ENCODE results near the gene OR52K1.
"Not testable (repeated sequence)": the region's sequence is repeated elsewhere in the genome, so short reads cannot be mapped to it uniquely, and the experiment has no call there.

OR52K1 gene

DNA sequence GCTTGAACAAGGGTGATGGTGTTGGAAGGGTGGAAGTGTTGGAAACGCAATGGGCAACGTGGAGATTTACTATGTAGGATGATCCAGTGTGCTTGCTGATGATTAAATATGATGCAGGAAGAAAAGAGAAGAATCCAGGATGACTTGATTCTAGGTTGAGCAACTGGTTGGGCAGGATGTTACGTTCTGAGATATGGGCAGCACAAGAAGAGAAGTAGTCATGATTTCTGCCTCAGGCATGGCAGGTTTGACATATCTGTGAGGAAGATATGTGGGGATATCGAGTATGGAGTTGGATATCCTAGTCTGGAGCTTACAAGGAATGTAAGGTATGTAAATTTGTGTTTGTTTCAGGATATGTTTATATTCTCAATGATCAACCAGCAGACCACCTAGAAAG is 1.9 kb downstream of the OR52K1 start:
- DNase-seq (ENCODE audit: extremely low spot score): no peak
- POLR2A ChIA-PET: interaction anchor here (0.6 kb wide), 1 partner anchor 9 kb away, joined by 3 read pairs; no protein-coding TSS in a partner anchor
- CTCF ChIA-PET: interaction anchor here (0.8 kb wide), 1 partner anchor 50 kb away, joined by 4 read pairs; no protein-coding TSS in a partner anchor
- TF ChIP-seq ARNT (IDR thresholded peaks at IDR 0.05): no peak

- CTCF ChIA-PET: interaction anchor here (2.4 kb wide), 1 partner anchor 304 kb away, joined by 14 read pairs; no protein-coding TSS in a partner anchor
- DNase-seq (ENCODE audit: extremely low spot score); POLR2A ChIA-PET: not testable (repeated sequence)
Measured at GRCh38 chr11:4491405-4491804, 9.0 kb downstream of the OR52K1 start.

DNA sequence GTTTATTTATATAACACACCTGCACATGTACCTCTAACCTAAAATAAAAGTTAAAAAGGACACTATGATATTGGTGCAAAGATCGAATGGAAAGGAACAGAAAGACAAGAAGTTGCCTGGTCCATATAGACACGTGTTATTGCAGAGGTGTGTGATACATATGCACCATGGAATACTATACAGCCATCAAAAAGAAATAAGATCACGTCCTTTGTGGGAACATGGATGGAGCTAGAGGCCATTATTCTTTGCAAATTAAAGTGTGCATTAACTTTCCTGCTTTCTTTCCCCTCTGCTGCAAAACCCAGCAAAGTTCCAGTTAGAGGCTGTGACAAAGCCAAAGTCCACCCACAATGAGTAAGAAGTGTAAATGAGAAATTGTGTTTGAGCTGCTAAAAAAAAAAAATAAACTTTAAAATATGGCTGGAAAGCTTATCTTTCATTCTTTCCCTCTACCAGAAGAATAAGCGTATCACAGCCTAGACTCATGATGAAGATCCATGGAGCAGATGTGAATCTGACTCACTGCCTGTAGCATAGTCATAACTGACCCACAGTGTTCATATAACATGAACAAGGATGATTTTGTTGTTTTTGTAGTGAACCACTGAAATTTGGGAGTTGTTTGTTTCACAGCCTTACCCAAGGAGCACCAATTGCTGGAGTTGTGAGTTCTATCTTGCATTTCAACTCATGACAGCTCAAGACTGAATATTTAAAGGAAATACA is 9.6 kb downstream of the OR52K1 start:
- DNase-seq (ENCODE audit: extremely low spot score): no peak
- POLR2A ChIA-PET: no interaction called here
- TF ChIP-seq HDGF (IDR thresholded peaks at IDR 0.05; ENCODE audit: borderline replicate concordance) (no peak), SP1 (IDR thresholded peaks at IDR 0.05) (no peak), NFRKB (IDR thresholded peaks at IDR 0.05) (no peak), ELF4 (IDR thresholded peaks at IDR 0.05) (no peak), BHLHE40 (IDR thresholded peaks at IDR 0.05; ENCODE audit: borderline replicate concordance) (no peak), PKNOX1 (IDR thresholded peaks at IDR 0.05) (no peak), FOXM1 (IDR thresholded peaks at IDR 0.05; ENCODE audit: borderline replicate concordance) (no peak), FOXK2 (IDR thresholded peaks at IDR 0.05) (no peak), FOXA1 (IDR thresholded peaks at IDR 0.05) (no peak), SUZ12 (IDR thresholded peaks at IDR 0.05) (no peak), LEF1 (IDR thresholded peaks at IDR 0.05; ENCODE audit: borderline replicate concordance) (no peak), ZNF384 (IDR thresholded peaks at IDR 0.05) (no peak), CTBP1 (IDR thresholded peaks at IDR 0.05; ENCODE audit: borderline replicate concordance) (no peak), ARNT (IDR thresholded peaks at IDR 0.05) (no peak), TARDBP (IDR thresholded peaks at IDR 0.05) (no peak), L3MBTL2 (conservative IDR thresholded peaks at IDR 0.05) (no peak)
- CTCF ChIA-PET: interaction anchor here (2.4 kb wide), 1 partner anchor 305 kb away, joined by 14 read pairs; no protein-coding TSS in a partner anchor

DNA sequence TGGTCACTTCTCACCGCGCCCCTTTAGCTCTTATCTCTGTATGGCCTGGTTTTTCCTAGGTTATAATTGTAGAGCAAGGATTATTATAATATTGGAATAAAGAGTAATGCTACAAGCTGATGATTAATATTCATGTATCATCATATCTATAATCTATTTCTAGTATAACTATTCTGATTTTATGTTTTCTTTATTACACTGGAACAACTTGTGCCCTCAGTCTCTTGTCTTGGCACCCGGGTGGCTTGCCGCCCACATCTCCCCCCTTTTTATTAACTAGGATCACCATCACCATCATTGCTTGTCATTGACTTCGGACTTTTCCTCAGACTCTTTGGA is 11.0 kb downstream of the OR52K1 start:
- TF ChIP-seq FOXM1 (IDR thresholded peaks at IDR 0.05; ENCODE audit: borderline replicate concordance) (no peak), CTBP1 (IDR thresholded peaks at IDR 0.05; ENCODE audit: borderline replicate concordance) (no peak), BHLHE40 (IDR thresholded peaks at IDR 0.05; ENCODE audit: borderline replicate concordance) (no peak), LEF1 (IDR thresholded peaks at IDR 0.05; ENCODE audit: borderline replicate concordance) (no peak), FOXA1 (IDR thresholded peaks at IDR 0.05) (no peak), PKNOX1 (IDR thresholded peaks at IDR 0.05) (no peak), SUZ12 (IDR thresholded peaks at IDR 0.05) (no peak), FOXK2 (IDR thresholded peaks at IDR 0.05) (no peak), ARNT (IDR thresholded peaks at IDR 0.05) (no peak), NFRKB (IDR thresholded peaks at IDR 0.05) (no peak), ELF4 (IDR thresholded peaks at IDR 0.05) (no peak), HDGF (IDR thresholded peaks at IDR 0.05; ENCODE audit: borderline replicate concordance) (no peak)
- ChIA-PET POLR2A (interaction anchor here (0.6 to 1.0 kb wide), 2 partner anchors 9 to 306 kb away, joined by 3 to 6 read pairs; no protein-coding TSS in a partner anchor), CTCF (interaction anchor here (0.6 to 2.4 kb wide), 3 partner anchors 11 to 306 kb away, joined by 3 to 14 read pairs (median 4); partner anchors contain the start of gene OR52K1)

DNA sequence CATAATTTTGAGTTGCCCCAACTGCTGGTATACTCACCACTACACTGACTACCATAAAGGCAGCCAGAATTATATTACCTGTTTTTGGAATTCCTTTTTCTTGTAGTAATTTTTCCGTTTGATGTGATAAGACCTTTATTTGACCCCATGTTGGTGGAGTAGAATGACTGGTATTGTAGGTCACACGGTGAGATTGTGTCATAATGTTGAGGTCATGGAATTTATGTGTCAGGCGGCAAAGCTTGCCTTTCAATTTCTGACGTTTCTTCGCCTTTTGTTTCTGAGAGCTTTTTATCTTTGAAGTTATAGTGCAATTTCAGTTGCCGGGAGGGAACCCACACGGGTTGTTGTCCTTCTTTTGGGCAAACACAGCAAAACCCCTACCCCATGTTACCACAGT is 13.0 kb downstream of the OR52K1 start:
- CTCF ChIA-PET: interaction anchor here (1.0 to 1.3 kb wide), 3 partner anchors 44 to 308 kb away, joined by 3 to 4 read pairs (median 4); no protein-coding TSS in a partner anchor
- TF ChIP-seq SP1 (IDR thresholded peaks at IDR 0.05) (no peak), ELF4 (IDR thresholded peaks at IDR 0.05) (no peak), FOXA1 (IDR thresholded peaks at IDR 0.05) (no peak), TARDBP (IDR thresholded peaks at IDR 0.05) (no peak), ARNT (IDR thresholded peaks at IDR 0.05) (no peak), LEF1 (IDR thresholded peaks at IDR 0.05; ENCODE audit: borderline replicate concordance) (no peak), SUZ12 (IDR thresholded peaks at IDR 0.05) (no peak), HDGF (IDR thresholded peaks at IDR 0.05; ENCODE audit: borderline replicate concordance) (no peak), BHLHE40 (IDR thresholded peaks at IDR 0.05; ENCODE audit: borderline replicate concordance) (no peak), CTBP1 (IDR thresholded peaks at IDR 0.05; ENCODE audit: borderline replicate concordance) (no peak), PKNOX1 (IDR thresholded peaks at IDR 0.05) (no peak), FOXM1 (IDR thresholded peaks at IDR 0.05; ENCODE audit: borderline replicate concordance) (no peak), L3MBTL2 (conservative IDR thresholded peaks at IDR 0.05) (no peak), ZNF384 (IDR thresholded peaks at IDR 0.05) (no peak)
- no peak for DNase-seq (ENCODE audit: extremely low spot score)
- POLR2A ChIA-PET: no interaction called here

More for the DNA sequence above, 11.0 kb downstream of the OR52K1 start:
- DNase-seq (ENCODE audit: extremely low spot score): no peak

GRCh38 chr11:4495986-4496385 is 13.5 kb downstream of the OR52K1 start:
- no peak for DNase-seq (ENCODE audit: extremely low spot score)
- ChIA-PET CTCF (interaction anchor here (1.0 kb wide), 1 partner anchor 309 kb away, joined by 4 read pairs; no protein-coding TSS in a partner anchor), POLR2A (no interaction called here)
- TF ChIP-seq HDGF (IDR thresholded peaks at IDR 0.05; ENCODE audit: borderline replicate concordance): no peak
- TF ChIP-seq PKNOX1 (IDR thresholded peaks at IDR 0.05): no peak
- TF ChIP-seq ELF4 (IDR thresholded peaks at IDR 0.05): no peak
- TF ChIP-seq FOXA1 (IDR thresholded peaks at IDR 0.05): no peak
- no peak for TF ChIP-seq FOXM1 (IDR thresholded peaks at IDR 0.05; ENCODE audit: borderline replicate concordance)
- no peak for TF ChIP-seq L3MBTL2 (conservative IDR thresholded peaks at IDR 0.05)
- TF ChIP-seq ARNT (IDR thresholded peaks at IDR 0.05): no peak
- no peak for TF ChIP-seq NFRKB (IDR thresholded peaks at IDR 0.05)

Data from HEK293T (cell line).